Kidney tubule cell (primary cell): ENCODE results near the gene ATP11A.

Experiments used
- DNase-seq: peaks from one replicate; pipeline ENCODE4 v3.0.0-alpha.2; 2018; ENCODE audit warnings: low spot score

The ATP11A gene

DNA sequence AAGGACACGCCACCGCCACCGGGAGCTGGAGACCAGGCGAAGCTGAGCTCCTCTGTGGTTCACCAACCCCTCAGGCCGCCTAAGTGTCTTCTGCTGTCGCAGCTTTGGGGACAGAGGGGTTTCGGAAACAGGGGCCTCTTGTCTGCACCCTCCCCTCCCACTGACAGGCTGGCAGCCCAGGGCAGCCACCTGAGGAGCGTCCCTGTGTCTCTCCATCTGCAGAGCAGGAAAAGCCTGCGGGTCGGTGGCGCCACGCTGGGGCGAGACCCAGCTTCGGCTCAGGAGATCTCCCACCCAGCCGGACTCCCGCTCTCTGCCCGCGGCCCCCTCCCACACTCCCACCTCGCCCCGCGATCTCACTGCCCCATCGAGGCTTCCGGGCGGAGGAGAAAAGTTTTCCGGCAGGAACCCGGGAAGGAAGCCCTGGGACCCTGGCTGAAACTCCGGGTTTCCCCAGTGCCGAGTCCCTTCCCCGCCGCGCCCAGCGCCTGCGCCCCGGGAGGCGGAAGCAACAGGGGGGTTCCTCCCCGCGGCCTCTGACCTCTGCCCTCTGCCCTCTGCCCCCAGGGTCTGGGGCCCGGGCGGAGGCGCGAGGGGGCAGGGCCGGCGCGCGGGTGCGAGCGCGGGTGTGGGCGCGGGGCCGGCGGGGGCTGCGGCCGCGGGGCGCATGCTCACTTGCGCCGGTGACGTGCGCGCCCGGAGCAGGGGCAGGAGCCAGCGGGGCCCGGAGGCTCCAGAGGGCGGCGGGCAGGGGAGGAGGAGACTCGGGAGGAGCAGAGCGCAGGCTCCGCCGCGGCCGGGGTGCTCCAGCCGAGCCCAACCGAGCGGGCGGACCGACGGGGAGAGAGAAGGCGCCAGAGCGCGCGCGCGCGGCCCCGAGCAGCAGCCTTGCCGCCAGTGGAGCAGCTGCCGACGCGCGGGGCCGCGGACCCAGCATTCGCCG, at the start of gene ATP11A:
Gene ATP11A (plus strand): TSS at position 736 of the 943 bp plus-strand sequence. CDS start 379 bp downstream, outside the sequence.
- peak; percentile 93 for DNase-seq

GRCh38 chr13:112641456-112642089, 48.3 kb upstream of the ATP11A start:
- no peak for DNase-seq

- no peak for DNase-seq
Measured at GRCh38 chr13:112642090-112642460, 47.8 kb upstream of the ATP11A start.

DNA sequence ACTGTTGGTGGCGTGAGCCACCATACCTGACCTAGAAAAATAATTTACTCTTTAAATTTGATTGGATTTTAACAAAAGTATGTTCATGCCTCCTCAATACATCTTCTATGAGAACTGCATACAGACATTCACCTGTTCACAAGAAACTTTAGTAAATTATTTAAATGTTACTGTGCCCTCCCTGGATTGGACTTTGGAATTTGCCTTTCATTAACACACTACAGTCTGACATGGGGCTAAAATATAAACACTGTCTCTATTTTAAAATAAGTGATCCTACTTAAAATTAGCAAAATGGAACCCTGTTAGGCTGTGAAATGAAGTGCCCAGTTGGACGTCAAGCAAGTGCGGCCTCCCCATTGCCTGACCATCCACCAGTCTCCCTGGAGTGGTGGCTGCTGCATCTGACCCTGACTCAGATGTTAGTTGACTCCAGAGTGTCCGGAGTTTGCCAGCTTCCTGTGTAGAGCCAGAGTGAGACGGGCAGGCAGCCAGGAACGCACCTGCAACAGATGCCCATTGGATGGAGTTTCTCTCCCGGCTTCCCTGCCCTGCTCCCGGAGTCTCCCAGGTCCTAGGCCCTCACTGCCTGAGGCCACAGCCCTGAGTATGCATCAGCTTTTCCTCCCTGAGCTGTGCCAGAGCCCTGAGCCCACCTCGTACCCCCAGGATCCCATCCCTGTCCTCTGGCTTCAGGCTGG, 45.9 kb upstream of the ATP11A start:
- peak; percentile 88 for DNase-seq

DNA sequence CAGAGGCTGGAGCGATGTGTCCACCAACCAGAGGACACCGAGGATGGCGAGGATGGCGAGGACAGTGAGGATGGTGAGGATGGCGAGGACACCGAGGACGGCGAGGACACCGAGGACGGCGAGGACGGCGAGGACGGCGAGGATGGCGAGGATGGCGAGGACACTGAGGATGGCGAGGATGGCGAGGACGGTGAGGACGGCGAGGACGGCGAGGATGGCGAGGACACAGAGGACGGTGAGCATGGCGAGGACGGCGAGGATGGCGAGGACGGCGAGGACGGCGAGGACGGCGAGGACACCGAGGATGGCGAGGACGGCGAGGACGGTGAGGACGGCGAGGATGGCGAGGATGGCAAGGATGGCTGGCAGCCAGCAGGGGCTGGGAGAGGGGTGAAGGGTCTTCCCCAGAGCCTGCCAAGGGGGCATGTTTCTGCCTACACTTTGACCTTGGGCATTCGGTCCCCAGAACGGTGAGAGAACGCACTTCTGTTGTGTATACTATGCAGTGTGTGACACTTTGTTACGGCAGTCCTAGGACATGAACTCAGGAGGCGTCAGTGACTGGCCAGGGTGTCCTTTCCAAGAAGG, 44.4 kb upstream of the ATP11A start:
- no peak for DNase-seq

DNA sequence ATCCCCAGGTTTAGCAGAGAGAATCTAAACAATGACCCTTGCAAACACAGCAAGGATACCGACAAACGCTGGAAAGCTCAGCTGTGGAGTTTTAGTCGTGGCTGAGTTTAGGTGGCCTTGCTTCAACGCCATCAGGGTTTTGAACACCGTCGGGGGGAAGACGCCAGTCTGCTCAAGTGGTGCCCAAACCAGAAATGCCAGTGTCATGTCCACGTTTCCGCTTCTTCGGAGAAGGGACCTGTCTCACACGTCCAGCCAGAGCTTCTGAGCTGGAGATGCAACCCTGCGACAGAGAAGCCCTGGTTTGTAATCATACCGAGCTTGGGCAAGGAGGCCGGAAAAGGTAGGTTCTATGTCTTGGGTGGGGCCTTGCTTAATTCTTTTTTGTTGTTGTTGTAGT, 42.6 kb upstream of the ATP11A start:
- DNase-seq: no peak

DNA sequence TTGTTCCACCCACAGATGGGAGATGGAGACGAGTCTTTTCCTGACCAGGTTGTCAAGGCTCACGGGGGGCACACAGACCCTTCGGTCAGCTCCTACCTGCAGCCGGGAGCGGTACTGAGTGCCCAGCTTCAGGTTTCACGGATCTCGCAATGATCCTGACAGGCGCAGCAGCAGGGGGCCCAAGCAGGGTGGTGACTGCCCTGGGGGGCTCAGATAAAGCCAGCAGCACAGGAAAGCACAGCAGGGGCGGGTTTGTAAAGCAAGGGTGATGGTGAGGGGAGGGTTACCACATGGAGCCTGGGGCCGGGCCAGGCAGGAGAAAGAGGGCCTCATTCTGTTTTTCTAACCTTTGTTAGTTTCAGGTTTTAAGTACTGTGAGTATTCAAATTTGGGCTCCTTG, 41.7 kb upstream of the ATP11A start:
- no peak for DNase-seq

- DNase-seq: no peak
Measured at GRCh38 chr13:112648966-112649690, 40.7 kb upstream of the ATP11A start.

- DNase-seq: no peak
Measured at GRCh38 chr13:112651311-112651710, 38.5 kb upstream of the ATP11A start.

DNA sequence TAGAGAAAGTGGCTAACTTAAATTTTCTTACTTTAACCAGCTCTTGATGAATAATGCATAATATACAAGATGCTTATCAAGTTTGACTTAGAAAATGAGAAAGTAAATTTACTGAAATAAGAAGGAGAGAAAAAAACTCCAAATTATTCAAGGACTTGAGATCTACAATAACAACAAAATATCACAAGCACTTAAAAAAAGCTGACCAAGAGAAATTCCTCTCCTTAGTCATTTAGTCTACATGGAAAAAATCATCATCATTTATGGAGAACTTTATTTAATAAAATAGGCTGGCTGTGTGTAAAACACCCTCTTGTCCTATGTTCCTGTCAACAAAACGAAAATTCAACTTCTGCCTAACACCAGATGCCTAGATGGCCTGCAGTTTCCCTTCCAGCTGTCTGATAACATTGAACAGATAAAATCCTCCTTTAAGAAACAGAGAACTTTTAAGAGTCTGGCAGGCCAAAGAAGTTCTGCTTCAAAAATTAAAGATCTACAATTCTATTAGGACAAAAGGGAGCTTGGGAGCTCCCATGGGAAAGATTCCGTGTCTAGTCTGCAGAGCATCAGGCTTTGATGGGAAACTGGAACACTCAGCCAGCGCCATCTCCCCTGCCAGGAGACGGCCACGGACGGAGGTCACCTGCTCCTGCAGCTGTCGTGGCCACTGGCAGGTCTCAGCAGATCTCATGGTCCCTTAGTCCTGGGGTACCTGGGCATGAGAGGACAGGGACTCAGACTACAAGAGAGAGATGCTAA, 37.9 kb upstream of the ATP11A start:
- peak; percentile 1 for DNase-seq

GRCh38 chr13:112652512-112653070, 37.2 kb upstream of the ATP11A start:
- DNase-seq: peak; percentile 81

DNA sequence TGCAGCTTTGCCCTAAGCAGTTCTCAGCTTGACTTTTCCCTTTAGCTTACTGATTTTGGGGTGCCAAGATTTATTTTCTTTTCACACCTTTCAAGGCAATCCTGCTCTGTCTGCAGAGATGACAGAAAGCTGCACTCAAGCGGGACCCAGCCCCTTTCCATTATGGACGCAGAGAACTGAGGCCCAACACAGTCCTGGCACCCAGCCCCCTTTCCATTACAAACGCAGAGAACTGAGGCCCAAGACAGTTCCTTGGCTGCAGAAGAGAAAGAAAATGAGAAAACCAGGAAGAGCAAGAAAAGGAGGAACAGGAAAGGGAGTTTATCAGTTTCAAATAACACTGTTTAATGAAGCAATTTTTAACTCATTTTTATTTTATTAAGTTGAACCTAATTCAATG, 36.8 kb upstream of the ATP11A start:
- DNase-seq: no peak

- DNase-seq: no peak
Measured at GRCh38 chr13:112655913-112656312, 33.9 kb upstream of the ATP11A start.

GRCh38 chr13:112657850-112658445, 31.9 kb upstream of the ATP11A start:
- peak; percentile 99 for DNase-seq

DNA sequence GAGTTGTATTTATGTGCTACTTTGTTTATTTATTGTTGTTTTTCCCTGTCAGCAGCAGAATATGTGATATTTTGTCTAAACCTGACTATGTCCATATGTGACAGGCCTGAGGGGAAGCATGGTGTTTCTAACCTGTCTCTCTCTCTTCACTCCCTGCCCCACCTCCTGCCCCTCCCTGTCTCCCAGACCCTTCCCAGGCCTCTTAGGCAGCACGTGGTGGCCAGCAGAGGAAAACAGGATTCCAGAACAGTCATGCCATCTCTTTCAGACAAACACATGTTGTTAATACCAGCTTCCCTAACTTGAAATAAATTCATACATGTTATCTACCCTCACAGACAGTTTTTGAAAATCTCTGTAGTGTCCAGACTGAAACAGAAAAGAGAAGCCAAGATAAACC, 31.0 kb upstream of the ATP11A start:
- DNase-seq: peak; percentile 72

DNA sequence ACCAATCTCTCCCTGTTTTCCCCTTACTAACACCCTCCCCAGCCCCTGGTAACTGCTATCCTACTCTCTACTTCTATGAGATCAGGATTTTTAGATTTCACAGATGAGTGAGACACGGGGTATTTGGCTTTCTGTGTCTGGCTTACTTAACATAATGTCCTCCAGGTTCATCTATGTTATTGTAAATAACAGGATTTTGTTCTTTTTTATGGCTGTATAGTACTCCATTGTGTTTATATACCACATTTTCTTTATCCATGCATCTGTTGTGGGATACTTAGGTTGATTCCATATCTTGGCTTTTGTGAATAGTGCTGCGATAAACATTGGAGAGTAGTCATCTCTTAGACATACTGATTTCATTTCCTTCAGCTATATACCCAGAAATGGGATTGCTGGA, 28.5 kb upstream of the ATP11A start:
- no peak for DNase-seq

DNA sequence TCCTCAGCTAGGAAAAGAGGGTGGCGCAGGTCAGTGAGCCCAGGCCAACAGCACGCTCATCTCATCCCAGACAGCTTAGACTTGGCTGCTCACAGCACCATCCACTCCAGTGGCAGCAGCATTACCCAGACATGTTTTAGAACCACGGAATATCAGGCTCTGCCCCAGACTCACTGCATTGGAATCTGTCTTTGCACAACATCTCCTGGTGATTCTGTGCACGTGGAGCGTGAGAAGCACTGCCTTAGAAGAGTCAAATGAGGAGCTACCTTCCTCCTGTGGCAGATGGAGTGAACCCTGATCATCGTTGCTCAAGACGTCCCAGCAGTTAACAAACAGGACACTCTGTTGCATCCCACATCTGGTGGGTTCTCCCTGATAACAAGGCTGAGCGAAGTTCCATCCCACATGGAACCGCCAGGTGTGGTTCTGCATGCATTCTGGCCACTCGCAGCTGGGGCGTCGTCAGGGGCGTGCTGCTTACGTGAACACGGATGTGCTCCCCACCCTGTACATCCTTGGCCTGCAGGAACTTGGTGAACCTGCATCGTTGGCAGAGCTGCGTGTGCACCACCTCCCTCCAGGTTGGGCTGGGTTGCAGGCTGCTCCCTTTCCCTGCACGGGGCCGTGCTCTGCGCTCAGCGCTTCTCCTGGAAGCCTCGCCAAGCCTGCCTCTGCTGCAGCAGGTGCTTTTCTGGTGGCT, 25.2 kb upstream of the ATP11A start:
- peak; percentile 53 for DNase-seq

DNA sequence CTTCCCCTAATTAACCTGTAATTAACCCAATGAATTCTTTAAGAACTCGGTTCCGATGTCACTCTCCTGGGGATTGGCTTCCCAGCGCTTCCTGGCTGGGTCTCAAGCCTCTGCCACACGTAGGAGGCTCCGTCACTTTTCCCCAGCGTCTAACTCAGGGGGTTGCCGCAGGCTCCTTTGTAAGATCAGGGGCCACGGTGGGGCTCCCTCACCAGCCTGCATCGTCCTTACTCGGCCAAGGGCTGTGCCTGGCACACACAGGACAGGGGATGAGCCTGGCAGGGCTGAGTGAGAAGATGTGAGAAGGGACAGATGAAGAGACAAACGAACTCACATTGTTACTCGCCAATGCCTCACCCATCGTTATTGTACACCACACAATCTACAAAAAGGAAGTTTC, 20.9 kb upstream of the ATP11A start:
- DNase-seq: no peak

DNA sequence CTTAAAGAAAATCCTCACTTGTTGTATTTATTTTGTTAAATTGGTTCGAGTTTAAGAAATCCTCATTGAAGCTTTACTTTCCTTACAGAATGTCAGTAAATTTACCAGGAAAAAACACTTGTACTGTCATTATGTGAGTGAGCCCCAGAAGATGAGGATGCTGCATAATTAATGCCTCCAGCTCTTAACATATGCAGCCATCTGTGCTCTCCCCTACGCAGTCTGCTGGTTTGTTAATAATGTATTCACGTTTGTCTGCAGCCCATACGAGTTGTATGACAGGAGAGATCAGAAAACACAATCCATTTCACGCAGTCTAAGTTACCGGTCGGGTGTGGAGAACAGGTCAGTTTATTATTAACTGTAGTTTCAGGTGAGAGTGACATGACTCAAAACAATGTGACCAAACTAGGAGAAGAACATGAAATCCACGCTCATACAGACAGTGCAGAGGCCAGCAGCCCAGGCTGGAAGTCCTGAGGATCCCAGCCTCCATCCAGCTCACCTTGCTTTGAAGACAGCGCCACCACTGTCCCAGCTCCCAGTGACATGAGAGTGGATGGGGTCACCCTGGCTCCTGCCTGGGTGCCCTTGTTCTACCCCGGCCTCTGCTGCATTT, 19.8 kb upstream of the ATP11A start:
- peak; percentile 95 for DNase-seq
